ENCODE results near the gene EPHB2. TPM values are rescaled to one million over a fixed set of nuclear protein-coding genes. Genes with fewer than 3 reads are reported as not detected.
"Not testable (repeated sequence)": the region's sequence is repeated elsewhere in the genome, so short reads cannot be mapped to it uniquely, and the experiment has no call there.

The EPHB2 gene
- total RNA-seq, 2 experiments from 2014 or later, result 0.13 TPM; not detected in 1

GRCh38 chr1:22699681-22700520 is 10.7 kb upstream of the EPHB2 start:
- Mint-ChIP-seq H3K27me3 (peaks cover 1% of the 10 kb centered on the region), H3K36me3 (ENCODE audit: low read depth) (no peaks in the 10 kb centered on the region), H3K4me3 (no peak overlapping the region), H3K9me3 (no peaks in the 10 kb centered on the region), H3K4me1 (ENCODE audit: low read depth) (no peaks in the 10 kb centered on the region), H3K27ac (no peak overlapping the region)
- CTCF ChIA-PET, result no interaction called here
- ATAC-seq (no peak), DNase-seq (no peak)
- POLR2A ChIA-PET, result no interaction called here
- intact Hi-C loops (cut with micrococcal nuclease), result no loop called here
- TF ChIP-seq CTCF (IDR thresholded peaks at IDR 0.05), result no peak

GRCh38 chr1:22702296-22703085 is 8.1 kb upstream of the EPHB2 start:
- ChIA-PET CTCF (interaction anchor here (0.7 to 3.3 kb wide), 9 partner anchors 10 to 262 kb away, joined by 3 to 19 read pairs (median 3); no protein-coding TSS in a partner anchor), POLR2A (no interaction called here)
- Mint-ChIP-seq H3K4me3 (no peak overlapping the region), H3K9me3 (no peaks in the 10 kb centered on the region), H3K36me3 (ENCODE audit: low read depth) (no peaks in the 10 kb centered on the region), H3K4me1 (ENCODE audit: low read depth) (no peaks in the 10 kb centered on the region), H3K27ac (no peak overlapping the region), H3K27me3 (peaks cover 8% of the 10 kb centered on the region)
- no peak for DNase-seq
- no peak for ATAC-seq
- intact Hi-C loops (cut with micrococcal nuclease), result no loop called here
- TF ChIP-seq CTCF (IDR thresholded peaks at IDR 0.05), result no peak

- no peak overlapping the region for H3K27ac Mint-ChIP-seq
- H3K9me3 Mint-ChIP-seq, result no peaks in the 10 kb centered on the region
- POLR2A ChIA-PET, result no interaction called here
- TF ChIP-seq CTCF (IDR thresholded peaks at IDR 0.05), result peak; percentile 78
- H3K36me3 Mint-ChIP-seq (ENCODE audit: low read depth), result no peaks in the 10 kb centered on the region
- H3K4me1 Mint-ChIP-seq (ENCODE audit: low read depth), result no peaks in the 10 kb centered on the region
- DNase-seq (peak; percentile 90), ATAC-seq (peak; percentile 100)
- peaks cover 24% of the 10 kb centered on the region for H3K27me3 Mint-ChIP-seq
- H3K4me3 Mint-ChIP-seq, result no peak overlapping the region
- intact Hi-C loops (cut with micrococcal nuclease), result no loop called here
- CTCF ChIA-PET, result interaction anchor here (0.6 to 3.3 kb wide), 32 partner anchors 8 to 480 kb away, joined by 3 to 19 read pairs (median 4); no protein-coding TSS in a partner anchor
Measured at GRCh38 chr1:22704440-22705067, 6.1 kb upstream of the EPHB2 start.

- Mint-ChIP-seq H3K9me3 (no peaks in the 10 kb centered on the region), H3K4me3 (no peak overlapping the region), H3K4me1 (ENCODE audit: low read depth) (peaks cover 2% of the 10 kb centered on the region), H3K27ac (no peak overlapping the region), H3K27me3 (peaks cover 28% of the 10 kb centered on the region), H3K36me3 (ENCODE audit: low read depth) (no peaks in the 10 kb centered on the region)
- no peak for DNase-seq
- POLR2A ChIA-PET, result no interaction called here
- no peak for TF ChIP-seq CTCF (IDR thresholded peaks at IDR 0.05)
- no peak for ATAC-seq
- CTCF ChIA-PET, result interaction anchor here (0.6 to 3.3 kb wide), 11 partner anchors 20 to 259 kb away, joined by 3 to 17 read pairs (median 4); no protein-coding TSS in a partner anchor
- intact Hi-C loops (cut with micrococcal nuclease), result no loop called here
Measured at GRCh38 chr1:22705586-22705985, 5.1 kb upstream of the EPHB2 start.

GRCh38 chr1:22706100-22706499 is 4.5 kb upstream of the EPHB2 start:
- H3K9me3 Mint-ChIP-seq; H3K27ac Mint-ChIP-seq; POLR2A ChIA-PET; H3K4me3 Mint-ChIP-seq; intact Hi-C loops (cut with micrococcal nuclease); H3K36me3 Mint-ChIP-seq (ENCODE audit: low read depth); DNase-seq; H3K4me1 Mint-ChIP-seq (ENCODE audit: low read depth); ATAC-seq: not testable (repeated sequence)
- H3K27me3 Mint-ChIP-seq, result peaks cover 28% of the 10 kb centered on the region
- CTCF ChIA-PET, result interaction anchor here (2.0 to 3.3 kb wide), 2 partner anchors 155 to 182 kb away, joined by 11 to 17 read pairs; no protein-coding TSS in a partner anchor

Measured in activated CD8-positive, alpha-beta T cell treated with anti-CD3 and anti-CD28 coated beads for 36 hours (primary cell).